HG03196 (cell line): Measurements from ENCODE around the gene PTH2.
"Not testable (repeated sequence)": the region's sequence is repeated elsewhere in the genome, so short reads cannot be mapped to it uniquely, and the experiment has no call there.

Source experiments
- ATAC-seq: cut with Tn5 transposase; IDR thresholded peaks from one replicate; pipeline ENCODE4 v1.9.1; 2021; ENCODE audit not compliant: unreplicated experiment

The PTH2 gene

GRCh38 chr19:49390131-49390928 lies 32.9 kb downstream of the PTH2 start:
- no peak for ATAC-seq

GRCh38 chr19:49389406-49389805 lies 33.8 kb downstream of the PTH2 start:
- no peak for ATAC-seq

DNA sequence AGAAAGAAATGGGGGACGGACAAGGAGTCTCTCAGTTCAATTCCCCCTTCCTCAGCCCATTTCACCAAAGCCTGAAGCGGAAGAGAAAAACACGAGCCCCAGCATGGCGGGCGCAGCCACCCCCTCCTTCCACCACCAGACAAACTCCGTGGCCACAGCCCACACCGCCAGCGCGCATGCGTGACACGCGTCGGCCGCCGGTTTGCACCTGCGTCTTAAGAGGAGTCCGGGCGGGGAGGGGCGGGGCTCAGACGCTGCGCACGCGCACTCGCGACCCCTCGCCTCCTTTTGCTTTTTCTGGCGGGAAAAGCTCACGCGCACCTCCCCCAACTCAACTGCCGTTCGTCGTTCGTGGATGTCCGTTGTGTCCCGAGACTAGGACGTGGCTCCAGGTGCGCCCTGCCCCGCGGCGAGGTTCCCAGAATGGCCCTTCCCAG lies 35.3 kb downstream of the PTH2 start, which contains the start of gene KASH5:
Gene KASH5 (plus strand): TSS at position 314 of the 437 bp plus-strand sequence. CDS start 2,635 bp downstream, outside the sequence.
- ATAC-seq, result no peak

- ATAC-seq, result no peak
Observed at GRCh38 chr19:49383599-49383998, 39.6 kb downstream of the PTH2 start.

DNA sequence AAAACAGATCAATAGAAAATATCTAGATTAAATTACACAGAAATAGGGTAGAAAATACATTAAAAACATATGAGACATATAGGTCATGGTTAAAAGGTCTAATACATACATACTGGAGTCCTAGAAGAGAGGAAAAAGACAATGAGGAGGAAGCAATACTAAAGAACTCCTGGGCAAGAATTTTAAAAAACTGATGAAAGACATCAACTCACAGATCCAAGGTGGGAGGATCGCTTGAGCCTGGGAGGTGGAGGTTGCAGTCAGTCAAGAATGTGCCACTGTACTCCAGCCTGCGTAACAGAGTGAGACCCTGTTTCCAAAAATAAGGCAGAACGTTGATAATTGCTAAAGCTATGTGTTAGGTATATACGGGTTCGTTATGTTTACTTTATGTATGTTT lies 40.6 kb downstream of the PTH2 start:
- ATAC-seq, result no peak

- ATAC-seq, result no peak
Observed at GRCh38 chr19:49380391-49380790, 42.9 kb downstream of the PTH2 start.

GRCh38 chr19:49378512-49378911 lies 44.7 kb downstream of the PTH2 start:
- ATAC-seq, result no peak

DNA sequence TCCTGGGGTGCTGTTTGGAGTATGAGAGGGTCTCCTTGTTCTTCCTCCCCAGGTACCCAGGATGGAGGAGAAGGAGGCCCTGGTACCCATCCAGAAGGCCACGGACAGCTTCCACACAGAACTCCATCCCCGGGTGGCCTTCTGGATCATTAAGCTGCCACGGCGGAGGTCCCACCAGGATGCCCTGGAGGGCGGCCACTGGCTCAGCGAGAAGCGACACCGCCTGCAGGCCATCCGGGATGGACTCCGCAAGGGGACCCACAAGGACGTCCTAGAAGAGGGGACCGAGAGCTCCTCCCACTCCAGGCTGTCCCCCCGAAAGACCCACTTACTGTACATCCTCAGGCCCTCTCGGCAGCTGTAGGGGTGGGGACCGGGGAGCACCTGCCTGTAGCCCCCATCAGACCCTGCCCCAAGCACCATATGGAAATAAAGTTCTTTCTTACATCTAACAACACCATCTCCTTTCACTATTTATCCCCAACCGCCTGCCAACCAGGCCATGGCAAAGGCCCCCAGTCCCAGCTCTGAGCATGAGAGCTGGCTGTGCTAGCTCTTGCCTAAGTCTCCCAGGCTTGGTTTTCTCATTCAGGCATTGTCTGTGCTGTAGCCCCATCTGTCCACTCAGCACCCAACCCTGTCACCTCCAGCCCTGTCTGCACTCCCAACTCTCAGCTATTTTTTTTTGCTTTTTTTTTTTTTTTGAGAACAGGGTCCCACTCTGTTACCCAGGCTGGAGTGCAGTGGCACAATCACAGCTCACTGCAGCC lies 48.4 kb downstream of the PTH2 start:
- no peak for ATAC-seq

- ATAC-seq, result not testable (repeated sequence)
Observed at GRCh38 chr19:49373174-49373573, 50.1 kb downstream of the PTH2 start.
